ENCODE results near the gene SLC17A3. TPM values are rescaled to one million over a fixed set of nuclear protein-coding genes. Genes with fewer than 3 reads are reported as not detected.

The SLC17A3 gene
- total RNA-seq, 4 donors from 2014 or later = not detected

GRCh38 chr6:25835442-25836283, 38.4 kb downstream of the SLC17A3 start:
- WGBS, 2 donors = 12 to 16% methylated on average over 8 of the region's 8 CpGs
- H3K27ac ChIP-seq = no peak overlapping the region
- peaks cover 0 to 8% (median 0%) of the 10 kb centered on the region in 4 donors for H3K4me1 ChIP-seq
- no peaks in the 10 kb centered on the region for H3K27me3 ChIP-seq
- TF ChIP-seq POLR2A (IDR thresholded peaks at IDR 0.05) = no peak
- TF ChIP-seq EP300 (IDR thresholded peaks at IDR 0.05) = no peak
- TF ChIP-seq CTCF (IDR thresholded peaks at IDR 0.05) = no peak
- no peak overlapping the region for H3K4me3 ChIP-seq
- no peaks in the 10 kb centered on the region for H3K9me3 ChIP-seq
- no peak for DNase-seq (ENCODE audit: low spot score in 2 of 2)
- no peaks in the 10 kb centered on the region for H3K36me3 ChIP-seq

DNA sequence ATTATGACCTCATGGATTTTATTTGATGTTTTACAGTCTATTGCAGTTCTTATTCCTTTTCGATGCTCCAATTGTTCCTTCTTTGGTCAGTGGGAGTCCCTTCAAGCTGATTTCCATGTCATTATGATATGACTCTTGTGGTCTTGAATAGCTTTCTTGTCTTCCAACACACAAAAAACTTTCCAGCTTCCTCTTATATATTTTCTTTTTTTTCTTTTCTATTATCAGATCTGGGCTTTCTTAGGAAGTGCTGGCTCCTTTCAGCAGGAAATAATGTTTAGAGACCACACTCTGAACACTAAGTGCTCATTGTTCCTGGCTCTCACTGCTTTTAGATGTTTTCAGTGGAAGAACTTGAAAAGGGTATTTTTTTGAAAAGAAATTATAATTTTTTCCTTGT, 39.1 kb downstream of the SLC17A3 start:
- Histone ChIP-seq H3K27ac (no peak overlapping the region), H3K4me1 (peaks cover 0 to 8% (median 0%) of the 10 kb centered on the region in 4 donors), H3K27me3 (no peaks in the 10 kb centered on the region), H3K9me3 (no peaks in the 10 kb centered on the region), H3K4me3 (no peak overlapping the region), H3K36me3 (no peaks in the 10 kb centered on the region)
- DNase-seq (ENCODE audit: low spot score in 2 of 2) = no peak
- 12 to 17% methylated on average over 1 of the region's 1 CpG for WGBS, 2 donors
- TF ChIP-seq POLR2A (IDR thresholded peaks at IDR 0.05) (no peak), EP300 (IDR thresholded peaks at IDR 0.05) (no peak), CTCF (IDR thresholded peaks at IDR 0.05) (no peak)

DNA sequence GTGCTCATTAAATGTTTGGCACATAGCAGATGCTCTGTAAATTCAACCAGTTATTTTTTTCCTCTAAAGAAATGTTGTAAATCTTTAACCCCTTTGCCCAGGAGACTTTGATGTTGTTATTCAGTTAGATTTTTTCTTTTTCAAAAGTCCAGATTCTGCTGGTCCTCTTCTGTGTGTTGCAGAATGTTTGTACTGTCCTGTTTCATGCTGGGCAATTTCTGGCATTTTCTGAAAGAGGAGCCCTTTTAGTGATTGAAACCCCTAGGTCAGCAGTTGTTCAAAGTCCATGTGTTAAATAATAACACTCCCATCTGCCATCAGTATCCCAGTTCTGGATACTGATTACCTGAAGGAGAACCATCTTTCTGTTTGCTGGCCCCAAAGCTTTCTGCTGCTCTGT, 40.9 kb downstream of the SLC17A3 start:
- no peak for DNase-seq (ENCODE audit: low spot score in 2 of 2)
- H3K36me3 ChIP-seq = no peaks in the 10 kb centered on the region
- TF ChIP-seq CTCF (IDR thresholded peaks at IDR 0.05) = no peak
- H3K27me3 ChIP-seq = no peaks in the 10 kb centered on the region
- peaks cover 0 to 8% (median 0%) of the 10 kb centered on the region in 4 donors for H3K4me1 ChIP-seq
- H3K4me3 ChIP-seq = no peak overlapping the region
- no peaks in the 10 kb centered on the region for H3K9me3 ChIP-seq
- no peak overlapping the region for H3K27ac ChIP-seq

GRCh38 chr6:25832670-25833069, 41.4 kb downstream of the SLC17A3 start:
- no peak for DNase-seq (ENCODE audit: low spot score in 2 of 2)
- peaks cover 0 to 8% (median 0%) of the 10 kb centered on the region in 4 donors for H3K4me1 ChIP-seq
- no peak overlapping the region for H3K27ac ChIP-seq
- H3K4me3 ChIP-seq = no peak overlapping the region
- WGBS, 2 donors = 81 to 84% methylated on average over 3 of the region's 3 CpGs
- H3K36me3 ChIP-seq = no peaks in the 10 kb centered on the region
- no peaks in the 10 kb centered on the region for H3K27me3 ChIP-seq
- TF ChIP-seq EP300 (IDR thresholded peaks at IDR 0.05) (no peak), CTCF (IDR thresholded peaks at IDR 0.05) (no peak), POLR2A (IDR thresholded peaks at IDR 0.05) (no peak)
- H3K9me3 ChIP-seq = no peaks in the 10 kb centered on the region

- Histone ChIP-seq H3K4me1 (peaks cover 0 to 8% (median 0%) of the 10 kb centered on the region in 4 donors), H3K36me3 (no peaks in the 10 kb centered on the region), H3K27me3 (no peaks in the 10 kb centered on the region), H3K4me3 (no peak overlapping the region), H3K9me3 (no peaks in the 10 kb centered on the region), H3K27ac (no peak overlapping the region)
- no peak for TF ChIP-seq POLR2A (IDR thresholded peaks at IDR 0.05)
- no peak for TF ChIP-seq CTCF (IDR thresholded peaks at IDR 0.05)
- TF ChIP-seq EP300 (IDR thresholded peaks at IDR 0.05) = no peak
- DNase-seq (ENCODE audit: low spot score in 2 of 2) = no peak
These were observed 41.8 kb downstream of the SLC17A3 start for GRCh38 chr6:25832307-25832662.

Measured in tibial nerve (tissue), 4 donors.